Left cardiac atrium (tissue), 4 donors: ENCODE data around the gene SRGAP3. TPM values are rescaled to one million over a fixed set of nuclear protein-coding genes. Genes with fewer than 3 reads are reported as not detected.
A peak's percentile ranks its signal among the peaks of the same experiment; 100 is the strongest.

Source experiments
- ATAC-seq, 2 donors: fragments of 200-7000 bp; cut with Tn5 transposase; one replicate each; pipeline ENCODE4 v1.9.1; 2020; ENCODE audit warnings: mild to moderate bottlenecking in 2 of 2, moderate library complexity in 2 of 2
- DNase-seq: peaks from one replicate; pipeline ENCODE4 v3.0.0-alpha.2; 2020
- intact Hi-C, 2 donors: fragments of 100-400 bp; cut with DNase I; formaldehyde crosslinking; loops; one replicate each; pipeline versions ENCODE4 v1.14.1 to v1.15.1; 2022 to 2023
- total RNA-seq, 2 donors: library from RNA; stranded (reverse); fragmentation: NEBNext Ultra II Directional; extraction: Animal tissue kit (Norgen Biotek cat#: 25700); gene quantifications; one replicate each; pipeline ENCODE4 v1.2.1, GENCODE V29; 2021
- donor health status: DM: no; HTN: yes; CAD: no.
- donor health status: DM: no; HTN: yes; CAD: no; lungs with severe emphysema.
- donor health status: DM: yes; HTN: yes; CAD: no.
- donor health status: Dilated cardiomyopathy.

The SRGAP3 gene
- total RNA-seq, 2 donors from 2014 or later = 2.5 to 3.6 TPM

DNA sequence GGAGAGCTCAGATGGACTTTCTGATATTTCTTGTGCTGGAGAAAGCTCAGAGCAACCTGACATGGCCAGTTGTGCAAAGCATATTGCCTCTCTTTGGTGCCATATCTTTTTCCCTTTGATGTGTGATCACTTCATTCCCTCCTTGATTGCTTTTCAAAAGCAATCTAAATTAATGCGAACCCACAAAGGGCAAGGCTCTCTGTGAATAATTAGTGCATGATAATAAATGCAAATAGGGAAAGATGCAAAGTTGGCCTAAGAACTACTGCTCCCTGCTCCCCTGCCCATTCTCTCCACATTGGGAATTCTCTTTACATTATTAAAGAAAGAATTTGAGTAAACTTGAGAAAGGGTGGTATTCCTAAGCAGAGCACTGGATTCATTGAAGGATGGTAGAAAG is 60.9 kb downstream of the SRGAP3 start:
- intact Hi-C loops = no loop called here
- DNase-seq (no peak), ATAC-seq (no peak)

DNA sequence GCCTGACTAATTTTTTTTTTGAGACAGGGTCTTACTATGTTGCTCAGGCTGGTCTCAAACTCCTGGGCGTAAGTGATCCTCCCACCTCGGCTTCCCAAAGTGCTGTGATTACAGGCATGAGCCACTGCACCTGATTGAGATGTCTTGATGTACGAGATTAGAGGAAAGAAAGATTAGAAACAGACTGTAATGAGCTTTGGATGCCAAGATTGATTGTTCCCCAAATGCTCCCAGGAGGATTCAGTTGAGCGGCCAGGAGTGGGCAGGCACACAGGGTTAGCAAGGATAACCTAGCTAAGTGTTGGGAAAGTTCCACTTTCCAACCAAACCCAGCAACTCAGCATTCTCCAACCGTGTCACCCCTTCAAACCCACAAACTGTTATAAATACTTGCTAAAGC is 63.7 kb downstream of the SRGAP3 start:
- DNase-seq (no peak), ATAC-seq (no peak)
- intact Hi-C loops = no loop called here

DNA sequence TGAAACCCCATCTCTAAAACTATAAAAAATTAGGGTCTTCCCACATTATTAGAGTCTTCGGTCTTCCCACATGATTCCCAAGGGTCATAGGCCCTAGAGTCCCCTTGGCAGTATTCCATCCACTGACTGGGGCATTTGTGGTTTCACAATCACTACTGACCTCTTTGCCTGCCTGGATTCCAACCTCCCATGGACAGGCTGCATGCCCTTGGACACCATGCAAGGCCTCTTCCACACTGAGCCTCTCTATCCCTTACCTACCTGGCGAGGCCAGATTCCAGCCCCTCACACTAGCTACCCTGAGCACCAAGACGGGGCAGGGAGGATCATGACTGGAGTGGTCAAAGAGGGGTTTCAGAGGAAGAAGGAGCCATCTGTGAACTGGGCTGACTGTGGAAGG is 64.4 kb downstream of the SRGAP3 start:
- ATAC-seq (no peak), DNase-seq (no peak)
- intact Hi-C loops = no loop called here

DNA sequence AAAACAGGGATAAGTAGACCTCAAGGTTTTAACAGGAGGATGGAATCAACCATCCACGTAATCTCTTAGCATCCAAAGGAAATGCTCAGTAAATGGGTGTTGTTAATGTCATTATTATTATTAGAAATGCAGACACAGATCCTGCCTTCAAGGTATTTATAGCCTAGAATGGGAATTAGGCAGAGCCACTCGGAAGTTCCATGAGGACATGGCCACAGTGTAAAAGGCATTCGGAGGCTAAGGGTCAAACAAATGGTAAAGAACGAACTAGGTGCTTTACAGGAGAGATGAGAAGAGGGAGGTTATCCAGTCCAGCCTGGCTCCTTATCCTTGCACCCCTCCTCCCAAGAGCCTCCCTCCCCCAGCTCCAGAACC is 65.0 kb downstream of the SRGAP3 start:
- DNase-seq = no peak
- no peak for ATAC-seq
- intact Hi-C loops = no loop called here

DNA sequence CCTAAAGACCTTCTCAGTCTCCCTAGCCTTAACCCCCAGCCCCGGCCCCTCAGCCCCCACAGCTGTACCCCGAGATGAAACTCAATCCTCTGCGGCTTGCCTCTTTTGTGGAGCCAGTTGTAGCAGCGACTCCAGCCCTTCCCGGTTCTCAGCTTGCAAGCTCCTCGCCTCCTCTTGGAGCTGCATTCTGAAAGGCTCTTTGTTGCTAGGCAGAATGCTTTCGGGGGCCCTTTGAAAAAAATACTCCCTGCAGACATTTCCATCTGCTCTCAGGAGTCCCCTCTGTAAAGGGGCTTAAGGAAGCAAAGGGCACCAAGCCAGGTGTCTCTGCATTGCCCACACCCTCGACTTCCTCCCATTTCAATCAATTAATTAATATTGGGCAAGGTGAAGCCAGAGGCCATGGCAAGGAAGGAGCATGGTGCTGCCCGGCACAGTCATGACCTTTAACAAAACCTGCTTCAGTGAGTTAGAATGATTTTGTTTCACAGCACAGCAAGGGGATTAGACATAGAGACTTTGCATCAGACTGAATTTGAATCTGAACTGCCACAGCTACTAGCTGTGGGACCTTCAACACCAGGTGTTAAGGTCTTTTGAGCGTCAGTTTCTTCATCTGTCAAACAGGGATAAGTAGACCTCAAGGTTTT is 65.5 kb downstream of the SRGAP3 start:
- intact Hi-C loops = no loop called here
- DNase-seq = no peak
- ATAC-seq = no peak

DNA sequence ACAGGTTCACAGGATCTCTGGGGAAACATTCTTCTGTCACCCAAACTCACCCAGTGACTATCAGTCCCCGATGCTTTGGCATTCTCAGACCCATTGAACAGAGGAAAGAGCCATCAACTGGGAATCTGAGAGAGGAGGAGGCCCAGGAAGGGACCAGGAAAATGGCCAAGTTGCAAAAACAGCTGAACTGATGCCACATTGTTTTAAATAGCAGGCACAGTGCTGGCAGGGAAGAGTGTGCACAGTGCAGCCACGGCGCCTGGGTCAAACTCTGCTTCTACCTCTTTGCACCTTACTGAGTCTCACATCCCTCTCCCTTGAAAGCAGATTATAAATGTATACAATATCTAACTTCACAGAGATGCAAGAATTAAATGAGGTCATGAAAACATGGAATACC is 66.4 kb downstream of the SRGAP3 start:
- peak in 1 of 2 donors; percentile 51 for ATAC-seq
- DNase-seq = no peak
- intact Hi-C loops = no loop called here

DNA sequence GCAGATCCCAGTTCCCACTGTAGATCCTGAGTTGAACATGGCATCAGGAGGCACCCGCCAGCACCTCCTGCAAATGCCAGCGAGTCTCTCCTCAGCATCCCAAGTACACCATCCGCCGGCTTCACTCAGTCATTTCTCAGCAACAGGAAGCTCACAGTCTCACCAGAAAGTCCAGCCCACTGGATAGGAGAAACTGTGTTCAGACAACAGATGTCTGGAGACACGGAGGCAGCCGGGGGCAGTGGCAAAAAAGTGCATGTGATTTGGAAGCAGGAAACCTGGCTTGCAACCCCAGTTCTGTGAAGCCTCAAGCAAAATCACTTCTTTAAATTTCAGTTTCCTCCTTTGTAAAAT is 68.7 kb downstream of the SRGAP3 start:
- intact Hi-C loops = no loop called here

DNA sequence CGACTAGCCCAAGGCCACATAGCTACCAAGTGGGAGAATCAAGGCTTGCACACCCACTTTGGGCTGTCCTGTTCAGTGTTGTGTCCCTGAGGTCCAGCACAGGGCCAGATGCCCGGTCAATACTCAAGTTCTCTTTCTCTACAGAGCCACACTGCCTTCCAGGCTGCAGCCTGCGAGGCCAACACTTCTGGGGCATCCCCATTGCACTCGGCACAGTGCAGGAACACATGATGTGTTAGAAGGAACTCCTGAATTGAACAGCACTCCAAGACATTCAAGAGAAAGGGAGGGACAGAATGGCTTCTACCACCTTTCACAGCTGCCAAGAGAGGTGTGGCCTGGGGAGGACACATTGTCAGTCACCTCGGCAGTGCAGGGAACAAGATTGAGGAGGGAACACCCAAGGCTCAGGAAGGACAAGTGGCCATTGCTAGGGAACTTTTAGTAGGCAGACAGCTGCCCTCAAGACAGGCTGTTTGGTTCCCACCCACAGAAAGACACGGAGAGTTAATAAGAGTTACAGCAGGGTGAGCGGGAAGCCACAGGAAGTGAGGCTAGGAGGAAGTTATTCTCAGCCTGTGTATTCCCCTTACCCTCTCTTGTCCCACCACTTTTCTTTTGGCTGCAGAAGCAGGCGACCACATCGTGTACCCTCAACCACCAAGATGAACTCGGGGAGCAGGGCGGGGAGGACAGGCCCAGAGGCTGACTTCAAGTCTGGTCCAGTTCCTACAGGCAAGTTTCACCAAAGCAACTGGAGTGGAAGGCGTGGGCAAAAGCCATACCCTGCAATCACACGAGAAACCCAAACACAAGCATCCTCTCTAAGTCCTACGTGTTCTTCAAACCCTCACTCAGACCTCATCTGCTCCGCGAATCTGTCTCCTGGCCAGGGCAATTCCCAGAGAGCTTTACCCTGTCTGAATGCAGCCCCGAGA is 69.4 kb downstream of the SRGAP3 start:
- intact Hi-C loops = no loop called here
- DNase-seq (no peak), ATAC-seq (peak; percentile 28 to 45)

More for the DNA sequence above, 68.7 kb downstream of the SRGAP3 start:
- no peak for ATAC-seq
- DNase-seq = no peak

DNA sequence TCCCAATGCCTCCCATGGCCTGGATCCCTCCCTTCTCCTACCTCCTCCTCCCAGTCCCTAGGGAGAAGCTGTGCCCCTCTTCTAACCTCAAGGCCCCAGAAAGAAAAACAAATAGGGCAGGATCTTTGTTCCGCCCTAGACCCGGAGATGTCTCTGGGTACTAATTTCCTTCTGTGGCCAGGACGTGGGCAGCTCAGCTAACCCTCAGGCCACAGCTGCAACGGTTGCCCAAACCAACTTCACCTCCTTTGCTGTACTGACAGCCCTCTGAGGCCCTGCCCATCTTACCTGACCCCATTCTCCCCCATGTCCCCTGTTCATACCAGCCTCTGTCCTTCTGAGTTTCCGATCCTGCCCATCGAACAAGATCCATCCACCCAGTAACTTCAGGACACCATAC is 70.7 kb downstream of the SRGAP3 start:
- ATAC-seq (no peak), DNase-seq (no peak)
- intact Hi-C loops = no loop called here

DNA sequence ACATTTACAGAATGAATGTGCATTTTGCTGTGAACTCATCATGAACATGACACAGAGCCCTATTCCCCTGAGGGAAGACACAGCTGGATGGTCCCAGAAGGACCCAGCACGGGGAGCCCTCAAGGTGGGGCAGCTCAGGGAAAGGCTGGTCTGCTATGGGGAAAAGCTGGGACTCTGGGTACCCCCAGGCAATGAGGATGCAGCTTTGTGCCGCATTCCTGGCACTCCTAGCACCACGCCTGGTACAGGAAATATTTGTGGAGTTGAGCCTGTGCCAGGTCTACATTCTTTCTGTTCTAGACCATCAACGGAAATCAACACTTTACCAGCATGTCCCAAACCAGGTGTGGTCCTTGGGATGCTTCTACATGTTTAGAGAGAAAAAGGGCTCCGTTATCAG is 74.0 kb downstream of the SRGAP3 start:
- ATAC-seq = no peak
- intact Hi-C loops = no loop called here
- DNase-seq = no peak

DNA sequence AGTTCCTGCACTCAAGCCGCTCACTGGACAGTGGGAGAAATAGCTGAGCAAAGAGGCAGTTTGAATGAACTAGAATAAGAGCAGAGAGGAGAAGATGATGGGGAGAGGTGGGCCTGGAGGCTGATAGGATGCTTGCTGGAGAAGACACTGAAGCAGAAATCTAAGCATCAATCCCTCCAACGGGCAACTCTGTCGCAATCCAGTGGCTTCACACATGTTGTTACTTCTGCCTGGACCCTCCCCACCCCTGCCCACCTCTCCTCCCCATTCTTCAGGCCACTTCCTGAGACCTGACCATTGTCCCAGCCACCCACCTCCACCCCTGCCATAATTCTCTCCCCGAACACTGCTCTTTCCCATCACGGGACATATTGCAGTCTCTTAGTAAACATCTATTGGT is 76.0 kb downstream of the SRGAP3 start:
- DNase-seq = no peak
- intact Hi-C loops = no loop called here
- ATAC-seq = no peak

DNA sequence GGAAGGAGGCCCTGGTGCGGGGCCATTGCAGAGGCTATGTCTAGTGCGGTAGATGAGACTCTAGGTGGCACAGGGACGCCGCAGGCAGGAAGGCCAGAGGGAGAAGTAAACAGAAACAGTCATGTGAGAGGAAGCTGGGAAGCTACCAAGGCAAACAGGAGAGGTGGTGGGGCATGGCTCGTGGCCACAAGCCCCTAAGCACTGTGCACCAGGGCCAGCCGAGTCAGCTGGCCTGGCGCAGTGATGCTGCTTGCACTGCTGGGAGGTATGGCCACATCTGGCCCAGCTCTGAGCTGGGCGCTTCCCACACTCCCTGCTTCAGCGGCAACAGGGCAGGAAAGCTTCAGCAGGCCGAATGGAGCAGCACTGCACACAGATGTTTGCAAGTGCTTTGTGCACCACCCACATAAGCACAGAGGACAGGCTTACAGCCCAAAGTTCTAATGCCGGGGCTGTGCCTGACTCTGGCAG is 76.6 kb downstream of the SRGAP3 start:
- intact Hi-C loops = no loop called here
- DNase-seq (no peak), ATAC-seq (peak in 1 of 2 donors; percentile 81)

DNA sequence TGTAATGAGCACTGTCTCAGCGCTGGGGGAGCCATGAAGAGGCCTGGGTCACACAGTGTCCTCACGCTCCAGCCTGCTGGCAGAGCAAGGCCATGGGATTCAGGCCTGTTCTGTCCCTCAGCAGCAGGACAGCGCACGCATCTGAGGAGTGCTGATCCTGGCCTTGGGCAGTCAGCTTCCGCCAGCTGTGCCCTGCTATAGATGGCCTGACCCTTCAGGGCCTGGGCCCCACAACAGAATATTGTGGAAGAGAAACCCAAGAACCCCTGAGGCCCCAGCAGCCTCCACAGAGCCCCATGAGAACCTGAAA is 78.6 kb downstream of the SRGAP3 start:
- ATAC-seq = no peak
- intact Hi-C loops = no loop called here
- DNase-seq = no peak

DNA sequence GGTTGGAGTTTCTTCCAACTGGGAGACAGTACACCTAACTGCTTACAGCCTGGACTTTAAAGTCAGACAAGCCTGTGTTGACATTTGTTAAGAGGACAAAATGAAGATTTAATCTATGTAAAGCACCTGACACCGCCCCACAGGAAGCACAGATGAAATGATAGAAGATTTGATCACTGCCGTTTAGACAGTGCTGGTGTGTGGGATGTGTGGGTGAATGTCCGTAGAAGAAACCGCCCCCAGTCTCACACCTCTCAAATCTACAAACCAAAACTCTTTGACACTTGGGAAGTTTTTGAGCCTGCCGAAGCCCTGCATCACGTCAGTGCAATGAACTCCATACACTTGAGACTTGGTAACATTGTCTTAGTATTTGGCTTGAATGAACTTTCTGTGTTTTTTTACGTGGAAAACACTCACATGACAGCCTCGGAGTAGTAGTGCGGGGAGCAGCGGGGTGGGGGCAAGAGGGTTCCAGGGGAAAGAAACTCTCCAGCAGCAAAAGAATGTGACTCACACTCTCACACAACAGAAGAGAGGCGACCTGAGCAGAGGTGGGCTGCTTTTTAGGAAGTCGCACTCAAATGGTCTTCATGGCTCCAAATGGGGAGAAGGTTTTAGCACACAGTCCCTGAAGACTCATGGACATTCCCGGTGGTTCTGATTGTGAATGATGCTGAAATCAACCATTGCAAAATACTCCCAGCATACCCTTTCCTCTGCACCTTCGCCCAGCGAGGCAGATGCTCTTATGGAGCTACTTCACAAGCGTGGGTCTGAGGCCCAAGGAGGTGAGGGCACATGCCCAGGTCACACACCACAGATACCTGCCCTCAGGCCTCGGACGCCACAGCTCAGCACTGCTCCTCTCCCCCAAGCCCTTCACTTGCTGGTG is 79.2 kb downstream of the SRGAP3 start:
- DNase-seq = no peak
- ATAC-seq = no peak
- intact Hi-C loops = no loop called here

DNA sequence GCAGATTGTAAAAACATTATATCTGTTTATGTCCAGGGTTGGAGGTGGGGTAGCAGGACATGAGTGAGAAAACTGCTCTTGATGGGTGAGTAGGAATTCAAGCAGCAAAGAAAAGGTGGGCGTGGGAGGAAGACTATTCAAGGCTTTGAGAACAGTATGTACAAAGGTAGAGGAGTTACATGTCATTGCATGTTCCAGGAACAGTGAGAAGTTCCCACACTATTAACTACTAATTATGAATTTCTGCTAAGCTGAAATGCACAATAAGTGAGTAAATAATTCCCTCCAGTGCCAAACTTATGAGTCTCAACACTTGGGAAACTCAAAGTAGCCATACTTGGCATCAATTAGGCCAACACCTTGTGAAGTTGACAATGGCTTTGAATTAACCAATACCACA is 80.1 kb downstream of the SRGAP3 start:
- intact Hi-C loops = no loop called here
- no peak for DNase-seq
- no peak for ATAC-seq

DNA sequence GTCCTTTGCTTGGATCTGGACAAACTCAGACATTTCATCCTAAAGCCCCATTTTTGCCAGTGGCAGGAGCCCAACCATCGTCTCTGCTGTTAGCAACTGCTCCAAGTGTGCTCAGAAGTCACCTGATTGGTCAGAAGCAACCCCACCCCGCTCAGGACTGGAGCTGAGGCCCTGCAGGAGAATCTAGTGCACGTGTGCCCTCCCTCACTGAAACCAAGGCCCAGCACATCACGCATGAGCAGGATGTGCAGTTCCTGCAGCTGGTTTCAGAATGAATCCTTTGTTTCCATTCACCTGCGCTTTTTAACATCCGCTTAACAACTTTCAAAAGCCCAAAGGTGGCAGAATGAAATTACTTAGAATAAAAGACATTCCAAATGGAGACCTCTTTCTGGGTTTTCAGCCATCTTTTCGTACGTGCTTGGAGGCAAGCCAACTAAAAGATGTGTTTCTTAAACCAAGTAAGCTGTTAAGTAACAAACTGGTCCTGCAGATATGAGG is 81.2 kb downstream of the SRGAP3 start:
- intact Hi-C loops = no loop called here
- DNase-seq = no peak
- ATAC-seq = no peak

DNA sequence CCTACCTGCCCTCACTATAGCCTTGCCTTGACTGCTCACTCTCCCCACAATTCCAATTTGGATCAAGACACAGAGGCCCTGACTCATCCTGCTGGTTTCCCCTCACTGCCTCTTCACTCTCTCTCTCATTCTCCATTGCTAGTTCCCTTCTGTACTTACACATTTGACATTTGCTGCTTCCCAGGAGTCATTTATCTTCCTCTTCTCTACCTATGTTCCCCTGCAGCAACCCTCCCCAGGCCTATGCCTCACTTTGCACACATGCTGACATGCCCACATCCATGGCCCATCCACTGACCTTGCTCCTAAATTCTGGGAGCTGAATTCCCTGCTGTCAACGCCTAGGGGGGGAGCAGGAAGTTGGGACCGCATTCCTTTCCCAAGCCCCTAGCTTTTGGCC is 82.2 kb downstream of the SRGAP3 start:
- intact Hi-C loops = no loop called here
- no peak for ATAC-seq
- DNase-seq = no peak

DNA sequence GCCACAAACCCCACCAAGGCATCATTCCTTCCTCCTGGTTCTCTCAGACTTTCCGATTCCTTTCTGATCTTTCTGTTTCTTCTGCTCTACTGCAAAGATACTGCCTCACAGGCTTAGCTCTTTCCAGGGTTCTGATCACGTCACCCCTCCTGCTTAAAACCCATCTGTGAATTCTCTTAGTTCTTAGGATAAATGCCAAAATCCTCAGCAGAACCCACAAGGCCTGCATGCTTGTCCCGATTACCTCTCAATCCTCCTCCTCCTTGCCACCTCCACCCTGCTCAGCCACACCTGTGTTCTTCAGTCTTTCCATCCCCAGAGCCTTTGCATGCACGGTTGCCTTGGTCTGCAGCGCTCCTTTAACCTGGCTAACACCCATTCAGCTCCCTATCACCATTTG is 84.0 kb downstream of the SRGAP3 start:
- DNase-seq (no peak), ATAC-seq (no peak)
- intact Hi-C loops = no loop called here

DNA sequence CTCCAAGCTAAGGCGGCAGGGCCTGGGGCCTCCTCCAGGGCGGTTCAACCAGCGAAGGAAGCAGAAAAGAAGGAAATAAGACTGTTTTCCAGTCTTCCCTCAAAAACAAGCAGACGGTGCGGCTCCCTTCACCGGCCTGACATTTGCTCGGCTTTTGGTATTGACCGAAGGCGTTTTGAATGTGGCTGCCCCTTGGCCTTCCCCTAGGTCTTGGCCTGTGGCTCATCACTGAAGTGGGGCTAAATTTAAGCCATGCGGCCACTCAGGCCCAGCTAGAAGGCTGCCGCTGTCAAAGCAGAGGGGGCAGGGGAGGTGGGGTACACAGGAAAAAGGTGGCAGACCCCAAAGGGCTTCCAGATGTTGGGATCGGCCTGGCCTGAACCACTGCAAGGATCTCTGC is 86.2 kb downstream of the SRGAP3 start:
- ATAC-seq (no peak), DNase-seq (no peak)
- intact Hi-C loops = no loop called here

DNA sequence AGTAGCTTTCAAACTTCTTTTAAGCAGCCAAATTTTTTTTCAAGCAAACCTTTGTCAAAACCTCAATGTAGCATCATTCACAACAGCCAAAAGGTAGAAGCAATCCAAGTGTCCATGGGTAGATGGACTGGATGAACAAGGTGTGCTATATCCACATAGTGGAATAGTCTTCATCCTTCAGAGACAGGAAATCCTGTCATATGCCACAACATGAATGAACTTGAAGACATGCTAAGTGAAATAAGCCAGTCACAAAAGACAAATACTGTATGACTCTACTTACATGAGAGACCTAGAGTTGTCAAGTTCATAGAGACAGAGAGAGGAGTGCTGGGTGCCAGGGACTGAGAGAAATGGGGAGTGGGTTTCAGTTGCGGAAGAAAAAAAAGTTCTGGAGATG is 87.6 kb downstream of the SRGAP3 start:
- ATAC-seq = no peak
- intact Hi-C loops = no loop called here
- DNase-seq = no peak
